Sciatic nerve (tissue), 2 donors: ENCODE measurements around the gene RETSAT. TPM values are rescaled to one million over a fixed set of nuclear protein-coding genes. Genes with fewer than 3 reads are reported as not detected.
A peak's percentile ranks its signal among the peaks of the same experiment; 100 is the strongest.
"Not testable (repeated sequence)": the region's sequence is repeated elsewhere in the genome, so short reads cannot be mapped to it uniquely, and the experiment has no call there.

ENCODE experiments used
- ATAC-seq: fragments of 200-7000 bp; cut with Tn5 transposase; one replicate; pipeline ENCODE4 v1.9.1; 2020; ENCODE audit warnings: mild to moderate bottlenecking, moderate library complexity
- DNase-seq: peaks from one replicate; pipeline ENCODE4 v3.0.0-alpha.2; 2020; ENCODE audit warnings: low spot score
- intact Hi-C: fragments of 100-400 bp; cut with DNase I; formaldehyde crosslinking; loops from one replicate; pipeline ENCODE4 v1.14.2; 2022
- total RNA-seq: library from RNA; stranded (reverse); fragmentation: NEBNext Ultra II Directional; extraction: Animal tissue kit (Norgen Biotek cat#: 25700); gene quantifications from one replicate; pipeline ENCODE4 v1.2.1, GENCODE V29; 2021
- donor health status: DM: no; HTN: no; CAD: no.
- donor health status: DM: no; HTN: no; CAD: no.

Gene RETSAT
- total RNA-seq, 1 donor from 2014 or later: 42.8 TPM

DNA sequence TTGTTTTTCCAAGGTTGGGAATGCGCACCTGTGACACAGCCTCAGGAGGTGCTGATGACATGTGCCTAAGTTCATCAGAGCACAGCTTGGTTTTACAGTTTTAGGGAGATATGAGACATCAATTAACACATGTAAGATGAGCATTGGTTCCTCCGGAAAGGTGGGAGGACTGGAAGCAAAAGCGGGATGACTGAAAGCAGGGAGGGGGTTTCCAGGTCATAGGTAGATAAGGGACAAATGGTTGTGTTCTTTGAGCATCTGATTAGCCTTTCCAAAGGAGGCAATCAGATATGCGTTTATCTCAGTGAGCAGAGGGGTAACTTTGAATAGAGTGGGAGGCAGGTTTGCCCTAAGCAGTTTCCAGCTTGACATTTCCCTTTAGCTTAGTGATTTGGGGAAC lies 29.5 kb upstream of the RETSAT start:
- intact Hi-C loops: no loop called here
- no peak for DNase-seq
- ATAC-seq: no peak

- intact Hi-C loops, ATAC-seq, DNase-seq: not testable (repeated sequence)
Observed at GRCh38 chr2:85383151-85383550, 28.8 kb upstream of the RETSAT start.

GRCh38 chr2:85380048-85380447 lies 25.7 kb upstream of the RETSAT start:
- intact Hi-C loops: no loop called here
- ATAC-seq (no peak), DNase-seq (no peak)

- intact Hi-C loops: no loop called here
- no peak for DNase-seq
- no peak for ATAC-seq
Observed at GRCh38 chr2:85378257-85378656, 23.9 kb upstream of the RETSAT start.

- DNase-seq (no peak), ATAC-seq (no peak)
- intact Hi-C loops: no loop called here
Observed at GRCh38 chr2:85377083-85377482, 22.8 kb upstream of the RETSAT start.

DNA sequence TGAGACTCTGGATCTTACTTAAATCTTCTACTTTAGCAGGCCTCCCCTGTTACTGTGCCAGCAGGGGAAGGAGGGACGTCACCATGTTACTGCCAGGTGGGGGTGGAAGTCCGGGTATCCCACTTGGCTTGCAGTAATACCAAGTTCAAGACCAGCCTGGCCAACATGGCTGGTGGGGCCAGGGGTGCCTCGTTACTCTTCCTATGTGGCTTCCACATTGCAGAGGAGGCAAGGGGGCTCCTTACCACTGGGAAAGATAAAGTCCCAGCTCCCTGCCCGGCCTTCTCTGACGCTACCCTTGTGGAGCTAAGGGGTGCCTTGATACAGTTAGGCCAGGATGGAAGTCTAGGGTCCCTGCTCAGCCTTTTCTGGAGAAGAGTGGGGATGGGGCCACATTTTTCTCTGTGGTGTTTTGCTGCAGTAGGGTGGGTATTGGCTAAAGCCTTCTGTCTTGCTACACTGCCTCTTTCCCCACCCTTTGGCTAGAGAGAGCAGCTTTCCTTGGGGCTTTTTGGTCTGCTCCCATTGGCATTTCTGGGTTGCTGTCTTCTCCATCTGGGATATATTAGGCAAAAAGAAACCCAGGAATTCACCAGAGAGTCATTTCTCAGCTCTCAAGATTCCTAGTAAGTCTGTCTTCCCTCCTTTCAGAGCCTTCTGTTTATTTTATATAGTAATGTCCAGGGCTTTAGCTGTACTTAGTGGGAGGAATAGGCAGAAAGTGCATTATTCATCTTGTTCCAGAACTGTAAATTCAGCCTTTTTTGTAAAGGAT lies 22.1 kb upstream of the RETSAT start:
- DNase-seq (no peak), ATAC-seq (no peak)
- intact Hi-C loops: no loop called here

- ATAC-seq (peak; percentile 56), DNase-seq (no peak)
- intact Hi-C loops: no loop called here
Observed at GRCh38 chr2:85371045-85371444, 16.7 kb upstream of the RETSAT start.

GRCh38 chr2:85369500-85369899 lies 15.2 kb upstream of the RETSAT start:
- no peak for ATAC-seq
- DNase-seq: no peak
- intact Hi-C loops: no loop called here

DNA sequence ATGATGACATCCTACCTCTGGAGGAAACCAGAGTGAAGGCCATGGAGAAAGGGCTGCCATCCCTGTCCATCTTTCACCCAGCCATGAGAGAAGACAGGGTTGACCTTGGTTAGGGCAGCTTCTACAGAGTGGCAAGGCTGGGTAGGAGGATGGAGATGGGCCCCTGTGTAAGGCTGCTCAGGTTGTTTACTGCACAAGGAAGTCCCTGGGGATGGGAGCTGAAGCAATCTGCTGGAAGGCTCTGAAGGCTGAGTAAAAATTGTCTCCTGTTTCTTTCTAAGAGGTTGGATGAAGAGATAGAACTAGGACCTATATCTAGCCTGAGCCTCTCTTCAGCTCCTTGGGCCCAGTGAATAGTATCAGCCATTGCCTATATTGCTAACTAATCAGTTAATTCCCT lies 14.6 kb upstream of the RETSAT start:
- DNase-seq (no peak), ATAC-seq (peak; percentile 37)
- intact Hi-C loops: no loop called here

DNA sequence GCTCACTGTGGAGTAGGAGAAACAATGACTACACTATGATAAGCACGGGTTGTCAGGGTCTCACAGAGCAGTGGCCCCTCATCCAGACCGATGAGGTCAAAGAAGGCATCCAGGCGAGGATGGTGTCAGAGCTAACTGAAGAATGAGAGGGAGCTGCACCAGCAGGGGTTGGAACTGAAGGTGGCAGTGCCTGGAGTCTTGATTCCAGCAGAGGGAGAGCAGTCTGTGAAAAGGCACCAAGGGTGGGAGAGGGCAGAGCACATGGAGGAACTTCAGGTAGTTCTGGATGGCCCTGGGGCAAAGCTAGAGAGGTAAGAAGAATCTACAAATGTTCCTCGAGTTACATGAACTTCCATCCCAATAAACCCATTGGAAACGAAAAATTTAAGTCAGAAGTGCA lies 12.9 kb upstream of the RETSAT start:
- no peak for DNase-seq
- intact Hi-C loops: no loop called here
- ATAC-seq: no peak

GRCh38 chr2:85362653-85363387 lies 8.5 kb upstream of the RETSAT start:
- intact Hi-C loops, DNase-seq, ATAC-seq: not testable (repeated sequence)

DNA sequence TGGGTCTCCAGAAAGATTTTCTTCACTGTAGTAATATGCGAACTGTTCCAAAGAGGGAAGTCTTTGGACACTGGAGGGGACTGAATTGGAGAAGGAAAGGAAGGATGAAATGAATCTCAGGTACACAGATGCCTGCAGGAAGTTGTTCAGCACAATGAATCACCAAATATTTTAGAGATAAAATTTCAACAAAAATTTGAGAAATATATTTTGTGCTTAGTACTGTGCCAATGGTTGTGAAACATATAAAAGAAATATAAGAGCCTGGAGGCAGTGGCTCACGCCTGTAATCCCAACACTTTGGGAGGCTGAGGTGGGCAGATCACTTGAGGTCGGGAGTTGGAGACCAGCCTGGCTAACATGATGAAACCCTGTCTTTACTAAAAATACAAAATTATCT lies 3.4 kb upstream of the RETSAT start:
- intact Hi-C loops: no loop called here
- ATAC-seq (no peak), DNase-seq (no peak)

DNA sequence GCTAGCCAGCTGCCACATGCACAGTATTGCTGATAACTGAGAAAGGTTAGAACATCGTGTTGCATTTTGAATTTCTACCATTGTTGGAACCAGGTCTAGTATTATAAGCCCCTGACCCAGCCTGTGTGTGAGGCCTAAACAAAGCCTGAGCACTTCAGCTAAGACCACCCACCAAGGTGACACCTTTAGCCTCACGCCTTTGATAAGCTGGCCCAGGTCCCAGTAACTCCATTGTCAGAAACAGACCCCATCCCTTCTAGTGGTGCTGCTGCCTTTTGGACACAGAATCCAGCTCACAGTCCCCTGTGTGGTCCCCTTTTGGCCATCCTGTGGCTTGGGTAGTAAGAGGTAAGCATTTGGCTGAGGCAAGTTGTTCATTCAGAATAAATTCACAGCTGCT lies 1.9 kb upstream of the RETSAT start:
- intact Hi-C loops: no loop called here
- DNase-seq (no peak), ATAC-seq (no peak)

DNA sequence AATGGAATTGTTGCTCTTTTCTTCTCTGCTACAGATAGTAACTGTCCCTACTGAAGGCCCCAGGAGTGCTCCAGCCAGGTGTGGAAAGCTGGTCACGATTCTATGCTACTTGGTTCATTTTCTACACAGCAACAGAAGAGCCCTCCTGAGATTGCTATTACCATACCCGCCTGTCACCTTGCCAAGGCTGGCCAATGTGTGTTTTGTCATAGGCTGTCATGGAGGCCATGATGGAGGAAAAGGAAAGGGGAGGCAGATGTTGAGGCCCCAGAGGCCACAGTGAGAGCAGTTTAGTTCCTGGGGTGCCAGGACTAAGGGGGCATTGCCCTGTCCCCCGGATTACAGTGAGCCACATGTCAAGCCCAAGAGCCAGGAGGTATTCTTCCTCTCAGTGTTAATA lies 1.2 kb upstream of the RETSAT start:
- ATAC-seq (no peak), DNase-seq (no peak)
- intact Hi-C loops: no loop called here

DNA sequence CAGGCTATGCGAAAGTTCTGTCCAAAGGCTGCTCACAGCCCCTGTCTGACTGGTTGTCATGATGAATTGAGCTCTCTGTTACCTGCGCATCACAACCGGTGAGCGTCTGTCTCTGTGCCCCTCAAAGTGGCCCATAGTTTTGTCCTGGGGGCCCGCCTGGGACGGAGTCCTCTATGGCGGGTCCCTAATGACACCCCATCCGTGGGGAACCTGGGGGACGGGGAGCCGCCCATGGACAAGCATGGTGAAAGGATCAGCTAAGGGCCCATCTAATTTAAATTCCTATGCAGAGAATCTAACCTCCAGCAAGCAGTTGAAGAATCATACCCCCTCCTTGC lies 714 bp upstream of the RETSAT start:
- peak; percentile 3 for ATAC-seq
- DNase-seq: no peak
- intact Hi-C loops: no loop called here

DNA sequence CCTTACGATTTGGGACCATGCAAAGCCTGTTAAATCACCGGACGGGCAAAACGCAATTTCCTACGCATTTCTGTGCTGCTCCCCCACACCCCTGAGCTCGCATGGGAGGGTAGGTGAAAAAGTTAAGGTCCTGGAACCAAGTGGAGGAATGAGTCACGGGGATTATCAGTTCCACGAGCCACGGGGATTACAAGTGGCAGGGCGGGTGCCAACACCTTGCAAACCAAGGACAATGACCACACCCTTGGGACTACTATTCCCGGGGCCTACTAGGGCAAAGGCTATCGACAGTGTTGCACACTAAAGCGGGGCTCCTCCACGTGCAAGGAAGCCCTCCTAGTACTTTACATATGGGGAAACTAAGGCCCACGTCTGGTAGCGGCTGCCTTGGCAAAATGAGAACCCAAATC lies 447 bp downstream of the RETSAT start:
- peak; percentile 21 for ATAC-seq
- intact Hi-C loops: no loop called here
- no peak for DNase-seq

GRCh38 chr2:85347599-85347998 lies 6.7 kb downstream of the RETSAT start:
- DNase-seq: no peak
- intact Hi-C loops: no loop called here
- no peak for ATAC-seq

- intact Hi-C loops: no loop called here
- ATAC-seq: no peak
Observed at GRCh38 chr2:85344356-85344954, 9.9 kb downstream of the RETSAT start.

DNA sequence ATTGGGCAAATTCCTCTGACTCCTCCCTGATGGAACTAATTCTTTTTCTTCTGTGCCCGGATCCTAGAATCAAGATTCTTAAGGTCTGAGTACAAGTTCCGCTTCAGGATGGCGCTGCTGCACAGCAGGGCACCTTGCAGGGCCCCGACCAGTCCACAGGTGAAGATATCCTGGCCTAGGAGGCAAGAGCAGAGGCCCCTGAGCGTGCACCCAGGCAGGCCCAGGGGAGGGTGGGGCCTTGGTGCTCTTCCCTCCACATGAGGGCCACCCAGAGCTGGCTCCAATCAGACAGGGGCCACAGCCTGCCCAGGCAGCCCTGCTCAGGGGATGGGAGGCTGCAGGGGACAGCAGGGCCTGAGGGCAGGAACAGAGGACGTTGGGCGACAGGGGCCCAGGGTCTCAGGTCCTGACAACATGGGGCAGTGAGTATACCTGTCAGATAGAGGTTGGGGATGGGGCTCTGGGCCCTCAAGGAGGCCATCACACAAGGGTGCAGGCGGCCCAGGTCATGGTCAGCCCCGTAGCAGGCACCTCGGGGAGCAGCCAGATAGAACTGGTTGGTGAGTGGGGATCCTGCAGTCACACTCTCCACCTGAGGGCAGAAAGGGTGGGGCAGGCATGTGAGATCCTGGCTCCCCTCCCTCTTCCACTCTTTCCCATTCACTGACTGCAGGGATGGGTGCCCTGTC lies 11.0 kb downstream of the RETSAT start:
- intact Hi-C loops, ATAC-seq, DNase-seq: not testable (repeated sequence)

More at GRCh38 chr2:85344356-85344954, 9.9 kb downstream of the RETSAT start:
- DNase-seq: no peak

DNA sequence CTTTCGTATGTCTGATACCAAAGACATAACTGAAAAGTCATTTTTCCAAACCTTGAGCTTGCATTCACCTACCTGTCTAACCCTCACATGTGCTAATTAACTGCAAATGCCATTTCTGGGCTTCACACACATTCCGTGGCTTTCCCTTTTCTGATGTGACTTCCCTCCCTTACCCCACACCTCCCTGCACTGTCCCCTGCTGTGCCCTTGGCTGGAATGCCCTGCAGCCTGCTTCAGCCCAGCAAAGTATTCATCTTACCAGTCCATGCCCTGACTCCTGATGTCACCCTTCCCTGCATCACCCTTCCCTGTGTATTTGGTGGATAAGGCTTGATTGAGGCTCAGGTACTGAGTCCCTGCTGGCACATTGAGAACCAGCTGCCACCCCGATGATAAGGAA lies 12.2 kb downstream of the RETSAT start:
- intact Hi-C loops: no loop called here
- ATAC-seq (no peak), DNase-seq (no peak)
